ENCODE data around the gene HTR1E.

HTR1E gene

DNA sequence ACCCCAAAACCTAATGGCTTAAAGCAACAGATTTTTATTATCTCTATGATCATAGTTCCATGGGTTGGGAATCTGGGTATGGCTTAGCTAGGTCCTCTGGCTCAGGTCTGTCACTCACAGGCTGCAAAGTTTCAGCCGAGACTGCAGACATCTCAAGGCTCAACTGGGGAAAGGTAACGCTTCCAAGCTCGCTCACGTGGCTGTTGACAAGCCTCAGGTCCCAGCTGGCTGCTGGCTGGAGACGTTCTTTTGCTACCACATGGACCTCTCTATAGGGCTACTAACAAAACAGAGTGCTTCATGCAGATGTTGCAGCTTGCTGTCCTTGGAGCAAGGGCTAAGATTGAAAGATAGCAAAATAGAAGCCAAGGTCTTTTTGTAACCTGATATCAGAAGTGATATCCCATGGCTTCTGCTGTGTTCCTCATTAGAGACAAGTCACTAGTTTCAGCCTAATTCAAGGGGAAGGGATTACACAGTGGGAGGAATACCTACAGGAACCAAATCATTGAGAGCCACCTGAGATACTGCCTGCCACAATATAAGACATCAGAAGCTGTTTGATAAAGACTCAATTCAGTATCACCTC lies 6.6 kb downstream of the HTR1E start:
- H3K18ac ChIP-seq (ENCODE audit: low read length), result no peak overlapping the region
- no peak overlapping the region for H3K27ac ChIP-seq (ENCODE audit: low read depth, low read length)
- no peaks in the 10 kb centered on the region for H3K79me1 ChIP-seq (ENCODE audit: low read length)
- H2AK5ac ChIP-seq (ENCODE audit: low read length), result no peak overlapping the region
- no peak overlapping the region for H4K12ac ChIP-seq (ENCODE audit: low read depth, low read length)
- DNase-seq, result no peak
- H3K36me3 ChIP-seq (ENCODE audit: control insufficient read depth in 1 of 2, insufficient read depth in 2 of 2, low read length in 2 of 2), result peaks cover 8 to 10% of the 10 kb centered on the region in 2 experiments
- no peak overlapping the region for H3K4me2 ChIP-seq (ENCODE audit: low read length)
- H3K9ac ChIP-seq (ENCODE audit: low read length), result no peak overlapping the region
- no peak overlapping the region for H2BK120ac ChIP-seq (ENCODE audit: insufficient read depth, low read length, poor library complexity)
- no peak overlapping the region for H2BK12ac ChIP-seq (ENCODE audit: low read length)
- H3K27me3 ChIP-seq (ENCODE audit: insufficient read depth, low read length), result no peaks in the 10 kb centered on the region
- H3K14ac ChIP-seq (ENCODE audit: low read length), result no peak overlapping the region
- no peaks in the 10 kb centered on the region for H3K9me3 ChIP-seq (ENCODE audit: insufficient read depth, low read depth, low read length)
- H2AFZ ChIP-seq (ENCODE audit: insufficient read depth, low read length, poor library complexity), result no peak overlapping the region
- no peak overlapping the region for H4K8ac ChIP-seq (ENCODE audit: low read depth, low read length)
- H4K91ac ChIP-seq (ENCODE audit: low read depth, low read length), result no peak overlapping the region
- no peak overlapping the region for H3K4ac ChIP-seq (ENCODE audit: low read depth, low read length)
- no peak overlapping the region for H2BK5ac ChIP-seq (ENCODE audit: low read depth, low read length, poor library complexity)
- no peaks in the 10 kb centered on the region for H3K79me2 ChIP-seq (ENCODE audit: control insufficient read depth, insufficient read depth, low read length, poor library complexity)
- no peak overlapping the region for H3K23ac ChIP-seq (ENCODE audit: low read length)
- no peak overlapping the region for H3K4me3 ChIP-seq (ENCODE audit: low read depth, low read length)
- H3K4me1 ChIP-seq (ENCODE audit: control insufficient read depth in 1 of 2, insufficient read depth in 2 of 2, low read length in 2 of 2), result peaks cover 0 to 4% of the 10 kb centered on the region in 2 experiments
- WGBS (ENCODE audit: extremely low coverage, insufficient coverage, insufficient read length), result no CpG with 5 or more reads among the region's 5 CpGs

DNA sequence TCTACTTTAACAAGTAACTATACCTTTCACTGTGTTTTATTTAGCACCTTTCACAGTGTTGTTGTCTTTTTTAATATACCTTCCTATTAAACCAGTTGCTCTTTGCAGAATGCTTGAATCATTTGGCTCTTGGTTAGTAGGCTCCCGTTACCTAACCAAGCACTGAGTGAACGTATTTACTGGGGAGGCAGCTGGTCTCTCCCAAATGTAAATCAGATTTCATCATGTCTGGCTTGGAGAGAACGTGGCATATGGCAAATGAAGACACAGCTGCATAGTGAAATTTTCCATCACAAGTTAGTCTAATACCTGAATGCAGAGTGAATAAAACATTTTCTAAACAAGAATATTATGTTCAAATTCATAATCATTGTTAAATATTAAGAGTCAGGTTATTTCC lies 12.4 kb downstream of the HTR1E start:
- Histone ChIP-seq H3K9me3 (ENCODE audit: insufficient read depth, low read depth, low read length) (peaks cover 2% of the 10 kb centered on the region), H3K36me3 (ENCODE audit: control insufficient read depth in 1 of 2, insufficient read depth in 2 of 2, low read length in 2 of 2) (peaks cover 4 to 6% of the 10 kb centered on the region in 2 experiments), H3K18ac (ENCODE audit: low read length) (no peak overlapping the region), H4K12ac (ENCODE audit: low read depth, low read length) (no peak overlapping the region), H3K27me3 (ENCODE audit: insufficient read depth, low read length) (no peaks in the 10 kb centered on the region), H3K14ac (ENCODE audit: low read length) (no peak overlapping the region), H3K79me2 (ENCODE audit: control insufficient read depth, insufficient read depth, low read length, poor library complexity) (no peaks in the 10 kb centered on the region), H3K4ac (ENCODE audit: low read depth, low read length) (no peak overlapping the region), H2BK12ac (ENCODE audit: low read length) (no peak overlapping the region), H2AK5ac (ENCODE audit: low read length) (no peak overlapping the region), H3K27ac (ENCODE audit: low read depth, low read length) (no peak overlapping the region), H2BK5ac (ENCODE audit: low read depth, low read length, poor library complexity) (no peak overlapping the region), H3K9ac (ENCODE audit: low read length) (no peak overlapping the region), H3K79me1 (ENCODE audit: low read length) (no peaks in the 10 kb centered on the region), H4K8ac (ENCODE audit: low read depth, low read length) (no peak overlapping the region), H3K4me2 (ENCODE audit: low read length) (no peak overlapping the region), H2AFZ (ENCODE audit: insufficient read depth, low read length, poor library complexity) (no peak overlapping the region), H3K4me1 (ENCODE audit: control insufficient read depth in 1 of 2, insufficient read depth in 2 of 2, low read length in 2 of 2) (no peaks in the 10 kb centered on the region), H4K91ac (ENCODE audit: low read depth, low read length) (no peak overlapping the region), H2BK120ac (ENCODE audit: insufficient read depth, low read length, poor library complexity) (no peak overlapping the region), H3K4me3 (ENCODE audit: low read depth, low read length) (no peak overlapping the region), H3K23ac (ENCODE audit: low read length) (peak overlapping the region; percentile 89)
- WGBS (ENCODE audit: extremely low coverage, insufficient coverage, insufficient read length), result no CpG with 5 or more reads among the region's 3 CpGs
- no peak for DNase-seq

DNA sequence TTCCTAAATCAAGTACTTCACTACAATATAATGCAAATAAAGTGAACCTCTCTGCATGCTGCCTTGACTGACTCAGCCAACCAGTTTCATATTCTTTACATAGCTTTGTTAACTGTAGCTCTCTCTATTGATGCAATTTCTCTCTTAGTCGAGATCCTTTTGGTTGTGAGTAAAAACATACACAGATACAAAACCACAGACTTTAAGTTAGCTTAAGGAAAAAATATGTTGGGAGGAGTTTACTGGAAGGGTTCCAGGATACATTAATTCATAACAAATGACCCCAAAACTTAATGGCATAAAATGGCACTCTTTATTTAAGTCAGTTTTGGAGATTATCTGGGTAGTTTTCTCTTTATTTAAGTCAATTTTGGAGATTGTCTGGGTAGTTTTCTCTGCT lies 15.7 kb downstream of the HTR1E start:
- WGBS (ENCODE audit: extremely low coverage, insufficient coverage, insufficient read length), result no CpG with 5 or more reads among the region's 1 CpG
- no peak overlapping the region for H3K14ac ChIP-seq (ENCODE audit: low read length)
- no peaks in the 10 kb centered on the region for H3K79me2 ChIP-seq (ENCODE audit: control insufficient read depth, insufficient read depth, low read length, poor library complexity)
- no peak overlapping the region for H2AK5ac ChIP-seq (ENCODE audit: low read length)
- H3K4ac ChIP-seq (ENCODE audit: low read depth, low read length), result no peak overlapping the region
- no peak overlapping the region for H4K91ac ChIP-seq (ENCODE audit: low read depth, low read length)
- H4K8ac ChIP-seq (ENCODE audit: low read depth, low read length), result no peak overlapping the region
- no peak overlapping the region for H3K18ac ChIP-seq (ENCODE audit: low read length)
- H2BK5ac ChIP-seq (ENCODE audit: low read depth, low read length, poor library complexity), result no peak overlapping the region
- H3K27me3 ChIP-seq (ENCODE audit: insufficient read depth, low read length), result no peaks in the 10 kb centered on the region
- H3K27ac ChIP-seq (ENCODE audit: low read depth, low read length), result no peak overlapping the region
- H3K4me1 ChIP-seq (ENCODE audit: control insufficient read depth in 1 of 2, insufficient read depth in 2 of 2, low read length in 2 of 2), result no peaks in the 10 kb centered on the region
- no peak overlapping the region for H3K4me3 ChIP-seq (ENCODE audit: low read depth, low read length)
- H2BK120ac ChIP-seq (ENCODE audit: insufficient read depth, low read length, poor library complexity), result no peak overlapping the region
- H4K12ac ChIP-seq (ENCODE audit: low read depth, low read length), result no peak overlapping the region
- peaks cover 2% of the 10 kb centered on the region for H3K9me3 ChIP-seq (ENCODE audit: insufficient read depth, low read depth, low read length)
- no peak overlapping the region for H2AFZ ChIP-seq (ENCODE audit: insufficient read depth, low read length, poor library complexity)
- H3K79me1 ChIP-seq (ENCODE audit: low read length), result no peaks in the 10 kb centered on the region
- no peak overlapping the region for H3K23ac ChIP-seq (ENCODE audit: low read length)
- H3K36me3 ChIP-seq (ENCODE audit: control insufficient read depth in 1 of 2, insufficient read depth in 2 of 2, low read length in 2 of 2), result peaks cover 2 to 6% of the 10 kb centered on the region in 2 experiments
- DNase-seq, result no peak
- no peak overlapping the region for H2BK12ac ChIP-seq (ENCODE audit: low read length)
- no peak overlapping the region for H3K4me2 ChIP-seq (ENCODE audit: low read length)
- no peak overlapping the region for H3K9ac ChIP-seq (ENCODE audit: low read length)

DNA sequence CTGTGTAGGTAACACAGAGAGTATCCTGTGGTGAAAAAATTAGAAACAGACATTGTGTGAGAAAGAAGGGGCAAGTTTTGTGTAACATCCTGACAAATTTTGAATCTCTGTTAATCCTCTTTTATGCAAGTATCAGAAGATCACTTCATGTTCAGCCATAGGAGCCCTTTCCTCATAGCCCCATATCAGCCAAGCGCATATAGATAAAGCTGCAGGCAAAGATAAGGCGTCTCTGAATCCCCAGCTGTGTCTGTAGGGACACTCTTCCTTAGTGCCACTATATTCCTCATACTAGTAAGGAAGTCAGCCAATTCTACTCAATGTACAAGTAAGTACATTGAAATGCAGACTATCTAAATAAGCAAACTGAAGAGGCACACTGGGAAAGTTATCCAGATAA lies 22.3 kb downstream of the HTR1E start:
- Histone ChIP-seq H4K8ac (ENCODE audit: low read depth, low read length) (no peak overlapping the region), H3K79me2 (ENCODE audit: control insufficient read depth, insufficient read depth, low read length, poor library complexity) (no peaks in the 10 kb centered on the region), H4K91ac (ENCODE audit: low read depth, low read length) (no peak overlapping the region), H3K9ac (ENCODE audit: low read length) (no peak overlapping the region), H3K23ac (ENCODE audit: low read length) (no peak overlapping the region), H3K27ac (ENCODE audit: low read depth, low read length) (no peak overlapping the region), H2AFZ (ENCODE audit: insufficient read depth, low read length, poor library complexity) (no peak overlapping the region), H2BK120ac (ENCODE audit: insufficient read depth, low read length, poor library complexity) (no peak overlapping the region), H2AK5ac (ENCODE audit: low read length) (no peak overlapping the region), H3K18ac (ENCODE audit: low read length) (no peak overlapping the region), H4K12ac (ENCODE audit: low read depth, low read length) (no peak overlapping the region), H3K14ac (ENCODE audit: low read length) (no peak overlapping the region), H3K4ac (ENCODE audit: low read depth, low read length) (no peak overlapping the region), H3K36me3 (ENCODE audit: control insufficient read depth in 1 of 2, insufficient read depth in 2 of 2, low read length in 2 of 2) (peaks cover 0 to 3% of the 10 kb centered on the region in 2 experiments), H2BK5ac (ENCODE audit: low read depth, low read length, poor library complexity) (no peak overlapping the region), H2BK12ac (ENCODE audit: low read length) (no peak overlapping the region), H3K27me3 (ENCODE audit: insufficient read depth, low read length) (no peaks in the 10 kb centered on the region), H3K79me1 (ENCODE audit: low read length) (no peaks in the 10 kb centered on the region), H3K4me2 (ENCODE audit: low read length) (no peak overlapping the region), H3K9me3 (ENCODE audit: insufficient read depth, low read depth, low read length) (no peaks in the 10 kb centered on the region), H3K4me3 (ENCODE audit: low read depth, low read length) (no peak overlapping the region), H3K4me1 (ENCODE audit: control insufficient read depth in 1 of 2, insufficient read depth in 2 of 2, low read length in 2 of 2) (no peaks in the 10 kb centered on the region)
- no peak for DNase-seq
- no CpG with 5 or more reads among the region's 2 CpGs for WGBS (ENCODE audit: extremely low coverage, insufficient coverage, insufficient read length)
